Muscle of leg (tissue), 11 donors: ENCODE measurements around the gene PRMT2. TPM values are rescaled to one million over a fixed set of nuclear protein-coding genes. Genes with fewer than 3 reads are reported as not detected.
A peak's percentile ranks its signal among the peaks of the same experiment; 100 is the strongest.
"Not testable (repeated sequence)": the region's sequence is repeated elsewhere in the genome, so short reads cannot be mapped to it uniquely, and the experiment has no call there.

Source experiments
- DNase-seq: peaks from one replicate; pipeline ENCODE4 v3.0.0; 2013
- H3K27ac ChIP-seq: one replicate; pipeline ENCODE4 v1.5.1; 2013; ENCODE audit warnings: mild to moderate bottlenecking, low read length, control low read depth
- H3K27me3 ChIP-seq: one replicate; pipeline ENCODE4 v1.6.1; 2013; ENCODE audit warnings: low read length; ENCODE audit not compliant: control insufficient read depth, insufficient read depth
- H3K36me3 ChIP-seq: one replicate; pipeline ENCODE4 v1.6.1; 2013; ENCODE audit warnings: low read length; ENCODE audit not compliant: control insufficient read depth, insufficient read depth
- H3K4me1 ChIP-seq: one replicate; pipeline ENCODE4 v1.6.1; 2013; ENCODE audit warnings: low read length; ENCODE audit not compliant: control insufficient read depth, insufficient read depth
- H3K4me3 ChIP-seq: one replicate; pipeline ENCODE4 v1.5.1; 2013; ENCODE audit warnings: low read length, control low read depth
- H3K9me3 ChIP-seq: replicated peaks from 2 replicates; pipeline ENCODE4 v1.6.1; 2013; ENCODE audit warnings: low read depth, low read length; ENCODE audit not compliant: control insufficient read depth
- WGBS: methylation state at CpG from one replicate; pipeline ENCODE4 v1.1.5; 2013; ENCODE audit warnings: missing lambda C conversion rate; ENCODE audit not compliant: insufficient coverage; 5-methylcytosine and 5-hydroxymethylcytosine counted together
- polyA plus RNA-seq, 8 donors: library from polyadenylated mRNA; unstranded; fragments of 120-200 nt; gene quantifications; one replicate each; pipeline versions ENCODE4 v1.2.1 to v1.2.3, GENCODE V29; 2013; ENCODE audit warnings: inconsistent platforms in 1 of 8, low replicate concordance in 1 of 8; ENCODE audit not compliant: insufficient read length in 8 of 8, insufficient read depth in 1 of 8
- total RNA-seq: library from RNA; stranded (reverse); fragments of 120-200 nt; gene quantifications from one replicate; pipeline ENCODE4 v1.2.4, GENCODE V29; 2013

PRMT2 gene
- total and polyA plus RNA-seq, 9 donors: 110 to 128 (median 123) TPM

GRCh38 chr21:46626536-46626935 is 8.9 kb upstream of the PRMT2 start:
- Histone ChIP-seq H3K27me3 (peaks cover 3% of the 10 kb centered on the region), H3K27ac (no peak overlapping the region), H3K36me3 (no peaks in the 10 kb centered on the region), H3K9me3 (peaks cover 14% of the 10 kb centered on the region), H3K4me1 (peaks cover 16% of the 10 kb centered on the region), H3K4me3 (no peak overlapping the region)
- WGBS: 84% methylated on average over 7 of the region's 7 CpGs
- DNase-seq: no peak

DNA sequence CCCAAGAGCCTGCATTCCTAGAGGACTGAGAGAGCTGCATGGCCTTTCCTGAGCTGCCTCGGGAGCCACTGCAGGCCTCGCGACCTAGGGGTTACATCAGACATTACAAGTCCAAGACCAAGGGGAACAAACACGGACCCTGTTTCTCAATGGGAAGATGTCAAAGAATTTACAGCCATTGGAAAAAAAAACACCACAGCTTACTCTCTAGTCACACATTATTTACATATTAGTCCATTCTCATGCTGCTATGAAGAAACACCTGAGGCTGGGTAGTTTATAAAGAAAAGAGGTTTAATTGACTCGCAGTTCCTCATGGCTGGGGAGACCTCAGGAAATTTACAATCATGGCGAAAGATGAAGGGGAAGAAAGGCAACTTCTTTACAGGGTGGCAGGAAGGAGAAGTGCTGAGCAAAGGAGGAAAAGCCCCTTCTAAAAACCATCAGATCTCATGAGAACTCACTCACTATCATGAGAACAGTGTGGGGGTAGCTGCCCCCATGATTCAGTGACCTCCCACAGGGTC is 8.4 kb upstream of the PRMT2 start:
- no peak for DNase-seq
- H3K9me3 ChIP-seq: peaks cover 14% of the 10 kb centered on the region
- no peak overlapping the region for H3K4me3 ChIP-seq
- H3K27me3 ChIP-seq: peaks cover 3% of the 10 kb centered on the region
- peaks cover 11% of the 10 kb centered on the region for H3K4me1 ChIP-seq
- no peak overlapping the region for H3K27ac ChIP-seq
- H3K36me3 ChIP-seq: no peaks in the 10 kb centered on the region
- WGBS: 52% methylated on average over 5 of the region's 6 CpGs

DNA sequence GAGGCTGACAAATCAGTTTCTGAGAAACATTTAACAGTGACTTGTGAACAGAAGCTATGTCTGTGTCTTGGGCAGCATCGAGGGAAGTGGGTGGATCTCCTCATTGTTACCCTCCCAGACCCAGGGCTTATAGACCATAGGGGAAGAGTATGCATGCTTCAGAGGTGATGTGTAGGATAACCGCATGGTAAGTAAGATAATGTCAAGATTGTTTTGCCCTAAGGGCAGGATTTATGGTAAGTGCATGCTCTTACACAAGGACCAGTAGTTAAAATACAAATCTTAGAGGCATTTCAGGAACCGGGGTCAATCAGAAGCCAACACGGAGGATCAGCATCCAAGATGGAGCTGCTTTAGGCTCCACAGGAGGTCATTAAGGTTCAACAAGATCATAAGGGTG is 7.7 kb upstream of the PRMT2 start:
- WGBS: 79% methylated on average over 3 of the region's 4 CpGs
- peaks cover 3% of the 10 kb centered on the region for H3K27me3 ChIP-seq
- no peak for DNase-seq
- no peak overlapping the region for H3K4me3 ChIP-seq
- no peak overlapping the region for H3K27ac ChIP-seq
- H3K9me3 ChIP-seq: peaks cover 14% of the 10 kb centered on the region
- H3K4me1 ChIP-seq: peaks cover 8% of the 10 kb centered on the region
- H3K36me3 ChIP-seq: no peaks in the 10 kb centered on the region

GRCh38 chr21:46628868-46629267 is 6.6 kb upstream of the PRMT2 start:
- Histone ChIP-seq H3K9me3 (peaks cover 14% of the 10 kb centered on the region), H3K27ac (no peak overlapping the region), H3K36me3 (no peaks in the 10 kb centered on the region), H3K4me3 (no peak overlapping the region), H3K27me3 (peaks cover 3% of the 10 kb centered on the region), H3K4me1 (peaks cover 7% of the 10 kb centered on the region)
- WGBS: 82% methylated on average over 1 of the region's 6 CpGs
- no peak for DNase-seq

- H3K4me1 ChIP-seq, H3K27ac ChIP-seq, DNase-seq, H3K4me3 ChIP-seq, H3K9me3 ChIP-seq, H3K36me3 ChIP-seq, H3K27me3 ChIP-seq: not testable (repeated sequence)
- no CpG with 5 or more reads among the region's 2 CpGs for WGBS
These were observed 4.6 kb upstream of the PRMT2 start for GRCh38 chr21:46630915-46631314.

DNA sequence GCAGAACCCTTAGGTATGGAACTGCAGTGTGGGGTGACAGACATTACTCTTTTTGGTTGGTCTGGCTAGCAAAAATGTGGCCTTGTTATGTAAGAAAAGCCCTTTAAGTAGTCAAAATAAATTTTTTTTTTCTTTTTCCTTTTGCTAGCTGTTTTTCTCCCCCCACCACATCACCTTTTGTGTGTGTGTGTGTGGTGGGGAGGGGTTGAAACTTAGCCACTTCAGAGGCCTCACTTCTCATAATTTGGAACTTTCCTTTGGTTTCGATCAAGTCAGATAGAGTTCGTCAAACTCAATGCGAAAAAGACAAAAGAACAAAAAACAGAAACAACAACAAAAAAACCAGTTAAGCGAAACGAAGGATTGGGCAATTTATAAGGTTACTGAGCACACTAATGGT is 1.9 kb upstream of the PRMT2 start:
- no peak for DNase-seq
- Histone ChIP-seq H3K4me1 (peaks cover 8% of the 10 kb centered on the region), H3K27me3 (peaks cover 3% of the 10 kb centered on the region), H3K27ac (no peak overlapping the region), H3K4me3 (no peak overlapping the region), H3K9me3 (no peaks in the 10 kb centered on the region), H3K36me3 (peaks cover 9% of the 10 kb centered on the region)
- WGBS: no CpG with 5 or more reads among the region's 5 CpGs

GRCh38 chr21:46634427-46634826 is 1.0 kb upstream of the PRMT2 start:
- Histone ChIP-seq H3K4me1 (peaks cover 8% of the 10 kb centered on the region), H3K27me3 (no peaks in the 10 kb centered on the region), H3K9me3 (no peaks in the 10 kb centered on the region), H3K4me3 (no peak overlapping the region), H3K27ac (peak overlapping the region; percentile 97), H3K36me3 (peaks cover 9% of the 10 kb centered on the region)
- WGBS: 75% methylated on average over 7 of the region's 8 CpGs
- no peak for DNase-seq

DNA sequence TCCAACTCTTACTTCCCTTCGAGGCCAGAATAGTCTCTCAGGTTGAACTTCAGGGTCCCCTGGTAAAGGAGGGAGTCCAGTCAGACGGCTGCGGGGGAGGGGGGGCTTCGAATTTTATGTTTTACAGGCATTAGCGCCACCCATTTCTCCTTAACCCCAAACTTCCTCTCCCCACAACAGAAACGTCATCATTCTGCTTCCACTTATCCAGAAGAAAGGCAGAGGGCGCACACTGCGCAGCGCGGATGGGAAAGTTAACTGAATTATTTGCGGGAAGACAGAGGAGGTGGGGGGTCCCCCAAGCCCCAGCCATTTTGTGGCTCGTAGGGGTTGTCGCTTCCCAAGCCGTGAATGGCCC is 529 bp upstream of the PRMT2 start:
- H3K27ac ChIP-seq: peak overlapping the region; percentile 97
- peak; percentile 98 for DNase-seq
- peaks cover 9% of the 10 kb centered on the region for H3K36me3 ChIP-seq
- H3K4me3 ChIP-seq: peak overlapping the region; percentile 52
- WGBS: 0% methylated on average over 4 of the region's 14 CpGs
- no peaks in the 10 kb centered on the region for H3K27me3 ChIP-seq
- peaks cover 8% of the 10 kb centered on the region for H3K4me1 ChIP-seq
- H3K9me3 ChIP-seq: no peaks in the 10 kb centered on the region

DNA sequence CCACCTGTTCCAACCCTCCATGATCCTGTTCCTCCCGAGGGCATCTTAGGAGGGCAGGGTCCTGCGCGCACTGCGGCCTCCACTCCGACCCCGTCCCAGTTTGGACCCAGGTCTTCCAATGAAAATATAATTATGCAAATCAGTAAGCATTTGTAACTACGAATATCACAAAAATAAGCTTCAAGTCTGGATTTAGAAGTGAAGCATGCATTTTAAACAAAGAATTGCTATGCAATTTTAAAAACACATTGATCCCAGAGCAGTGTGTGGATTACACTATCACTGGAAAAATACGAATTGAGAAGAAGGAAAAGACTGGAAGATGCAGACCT is 673 bp downstream of the PRMT2 start:
- Histone ChIP-seq H3K27ac (peak overlapping the region; percentile 100), H3K27me3 (no peaks in the 10 kb centered on the region), H3K9me3 (no peaks in the 10 kb centered on the region), H3K4me3 (peak overlapping the region; percentile 100), H3K36me3 (peaks cover 13% of the 10 kb centered on the region), H3K4me1 (peaks cover 8% of the 10 kb centered on the region)
- WGBS: 0% methylated on average over 1 of the region's 8 CpGs
- no peak for DNase-seq

GRCh38 chr21:46636550-46637285 is 1.2 kb downstream of the PRMT2 start:
- peak overlapping the region; percentile 100 for H3K4me3 ChIP-seq
- peaks cover 8% of the 10 kb centered on the region for H3K4me1 ChIP-seq
- no CpG with 5 or more reads among the region's 7 CpGs for WGBS
- H3K27me3 ChIP-seq: no peaks in the 10 kb centered on the region
- H3K9me3 ChIP-seq: no peaks in the 10 kb centered on the region
- DNase-seq: no peak
- H3K36me3 ChIP-seq: peaks cover 19% of the 10 kb centered on the region
- peak overlapping the region; percentile 100 for H3K27ac ChIP-seq
